Mononuclear cell (primary cell): ENCODE measurements around the gene OR2T8. TPM values are rescaled to one million over a fixed set of nuclear protein-coding genes. Genes with fewer than 3 reads are reported as not detected.
A peak's percentile ranks its signal among the peaks of the same experiment; 100 is the strongest.

ENCODE experiments used
- H3K27me3 ChIP-seq: 2 replicates; pipeline ENCODE4 v1.6.0; 2011; ENCODE audit warnings: low read length, control low read depth; ENCODE audit not compliant: insufficient read depth
- H3K4me1 ChIP-seq: 2 replicates; pipeline ENCODE4 v1.5.1; 2011; ENCODE audit warnings: mild to moderate bottlenecking, low read length, control low read depth; ENCODE audit not compliant: insufficient read depth
- H3K4me3 ChIP-seq: 2 replicates; pipeline ENCODE4 v1.5.1; 2011; ENCODE audit warnings: mild to moderate bottlenecking, low read length, moderate library complexity
- H3K9me3 ChIP-seq: 2 replicates; pipeline ENCODE4 v1.5.1; 2011; ENCODE audit warnings: low read depth, mild to moderate bottlenecking, control low read depth, low read length
- total RNA-seq: library from RNA; depleted of rRNA; stranded (reverse); fragments of >200 nt; gene quantifications from one replicate; pipeline ENCODE4 v1.2.3, GENCODE V29; 2012

The OR2T8 gene
- total RNA-seq: 0.10 TPM

- no peaks in the 10 kb centered on the region for H3K4me1 ChIP-seq
- no peaks in the 10 kb centered on the region for H3K27me3 ChIP-seq
- no peak within 1 kb of the TSS for H3K4me3 ChIP-seq
- H3K9me3 ChIP-seq: no peaks in the 10 kb centered on the region
These were observed at the start of gene OR2T8 for GRCh38 chr1:247919952-247920351. OR2T8 (plus strand) TSS chr1:247920252; CDS start chr1:247921018, 766 bp downstream.

DNA sequence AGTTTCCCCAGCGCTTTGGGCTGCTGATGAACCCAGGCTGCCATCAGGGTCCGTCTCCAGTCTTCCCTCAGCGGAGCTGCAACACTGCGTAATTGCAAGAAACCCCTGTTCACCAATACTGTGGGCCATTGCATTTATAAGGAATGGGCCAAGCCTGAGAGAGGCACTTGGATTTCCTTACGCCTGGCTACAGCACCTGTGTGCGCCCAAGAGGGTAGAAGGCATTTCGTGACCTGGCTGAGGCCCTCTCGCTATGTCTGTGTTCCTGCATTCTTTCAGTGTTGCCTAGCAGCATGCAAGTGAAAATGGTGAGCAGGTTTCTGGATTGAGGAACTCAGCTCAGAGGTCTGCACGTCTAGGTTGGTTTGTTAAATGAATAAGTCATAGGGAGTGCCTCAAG lies 36.7 kb upstream of the OR2T8 start:
- no peak overlapping the region for H3K4me3 ChIP-seq
- no peaks in the 10 kb centered on the region for H3K27me3 ChIP-seq
- H3K9me3 ChIP-seq: no peaks in the 10 kb centered on the region
- H3K4me1 ChIP-seq: no peaks in the 10 kb centered on the region

DNA sequence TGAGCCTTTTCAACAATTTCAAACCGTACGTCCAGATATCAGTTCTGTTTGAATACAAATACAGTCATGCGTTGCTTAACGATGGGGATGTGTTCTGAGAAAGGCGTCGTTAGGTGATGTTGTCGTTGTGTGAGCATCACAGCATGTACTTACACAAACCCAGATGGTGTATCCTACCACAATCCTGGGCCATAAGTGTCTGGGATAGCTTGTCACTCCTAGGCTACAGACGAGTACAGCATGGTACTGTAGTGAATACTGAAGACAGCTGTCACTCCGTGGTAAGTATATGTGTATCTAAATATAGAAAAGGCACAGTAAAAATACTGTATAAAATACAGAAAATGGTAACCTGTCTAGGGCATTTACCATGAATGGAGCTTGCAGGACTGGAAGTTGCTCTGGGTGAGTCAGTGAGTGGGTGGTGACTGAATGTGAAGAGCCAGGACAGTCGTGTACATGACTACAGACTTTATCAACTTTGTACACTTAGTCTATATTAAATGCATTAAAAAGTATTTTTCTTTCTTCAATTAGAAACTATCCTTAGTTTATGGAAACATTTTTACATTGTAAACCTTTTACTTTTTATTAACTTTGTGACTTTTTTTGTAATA lies 35.1 kb upstream of the OR2T8 start:
- no peaks in the 10 kb centered on the region for H3K27me3 ChIP-seq
- no peaks in the 10 kb centered on the region for H3K9me3 ChIP-seq
- no peaks in the 10 kb centered on the region for H3K4me1 ChIP-seq
- H3K4me3 ChIP-seq: no peak overlapping the region

DNA sequence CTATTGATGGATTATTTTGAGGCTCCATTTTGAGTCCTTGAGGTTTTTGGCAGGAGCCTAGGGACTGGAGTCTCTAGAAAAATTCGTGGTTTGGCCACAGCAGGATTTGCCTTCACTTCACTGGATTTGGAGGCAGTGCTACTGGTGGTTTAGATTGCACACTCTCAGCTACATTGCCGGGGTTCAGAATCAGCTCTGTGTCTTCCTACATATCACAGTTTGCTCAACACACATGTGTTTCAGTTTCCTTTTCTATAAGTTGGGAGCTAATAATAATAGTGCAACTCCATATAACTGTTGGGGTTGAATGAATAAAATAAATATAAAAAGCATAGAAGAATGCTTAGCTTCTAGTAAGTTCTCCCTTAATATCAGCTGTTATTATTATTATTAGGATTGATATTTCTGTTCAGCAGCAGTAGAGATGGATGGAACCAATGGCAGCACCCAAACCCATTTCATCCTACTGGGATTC lies 24.9 kb upstream of the OR2T8 start, which contains the start of gene OR2W3:
OR2W3 (plus strand) TSS at position 425 of the 475 bp plus-strand sequence; CDS start at position 425, 0 bp downstream.
- H3K4me1 ChIP-seq: no peaks in the 10 kb centered on the region
- no peak within 1 kb of the TSS for H3K4me3 ChIP-seq
- no peaks in the 10 kb centered on the region for H3K27me3 ChIP-seq
- H3K9me3 ChIP-seq: no peaks in the 10 kb centered on the region

GRCh38 chr1:247895976-247896375 lies 24.1 kb upstream of the OR2T8 start:
- Histone ChIP-seq H3K4me3 (no peak overlapping the region), H3K4me1 (no peaks in the 10 kb centered on the region), H3K27me3 (no peaks in the 10 kb centered on the region), H3K9me3 (no peaks in the 10 kb centered on the region)

DNA sequence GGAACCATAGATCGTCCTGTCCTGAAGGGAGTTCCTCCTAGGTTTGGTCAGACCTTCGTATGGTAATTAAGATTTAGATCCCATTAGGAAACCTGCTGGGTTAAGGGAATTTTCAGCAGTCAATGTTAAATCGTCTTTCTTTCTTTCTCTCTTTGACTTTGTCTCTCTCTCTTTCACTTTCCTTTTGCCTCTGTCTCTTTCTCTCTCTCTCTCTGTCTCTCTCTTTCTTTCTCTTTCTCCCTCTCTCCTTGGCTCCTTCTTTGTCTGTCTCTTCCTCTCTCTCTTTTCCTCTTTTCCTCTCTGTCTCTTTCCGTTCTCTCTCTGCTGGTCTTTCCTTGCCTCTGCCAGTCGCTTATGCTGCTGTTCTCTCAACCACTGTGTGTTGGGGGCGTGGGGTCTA lies 15.9 kb upstream of the OR2T8 start:
- Histone ChIP-seq H3K4me1 (peaks cover 6% of the 10 kb centered on the region), H3K27me3 (no peaks in the 10 kb centered on the region)

DNA sequence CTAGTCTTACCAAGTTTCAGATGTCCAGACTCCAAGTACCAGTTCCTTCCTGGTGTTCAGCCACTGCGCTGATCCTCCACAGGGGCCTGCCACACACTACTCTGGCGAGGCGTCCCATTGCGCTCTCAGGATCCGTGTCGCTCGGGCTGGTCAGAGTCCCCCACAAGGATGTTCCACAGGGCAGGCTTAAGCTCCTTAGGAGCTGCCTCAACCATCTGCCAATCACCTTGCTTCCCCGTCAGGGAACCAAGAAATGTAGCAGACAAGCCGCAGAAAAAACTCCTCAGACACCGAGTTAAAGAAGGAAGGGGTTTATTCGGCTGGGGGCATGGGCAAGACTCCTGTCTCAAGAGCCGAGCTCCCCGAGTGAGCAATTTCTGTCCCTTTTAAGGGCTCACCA lies 14.9 kb upstream of the OR2T8 start:
- Histone ChIP-seq H3K4me3 (no peak overlapping the region), H3K4me1 (peaks cover 6% of the 10 kb centered on the region), H3K9me3 (no peaks in the 10 kb centered on the region), H3K27me3 (no peaks in the 10 kb centered on the region)

More for the DNA sequence above, 15.9 kb upstream of the OR2T8 start:
- H3K4me3 ChIP-seq: no peak overlapping the region
- H3K9me3 ChIP-seq: no peaks in the 10 kb centered on the region

DNA sequence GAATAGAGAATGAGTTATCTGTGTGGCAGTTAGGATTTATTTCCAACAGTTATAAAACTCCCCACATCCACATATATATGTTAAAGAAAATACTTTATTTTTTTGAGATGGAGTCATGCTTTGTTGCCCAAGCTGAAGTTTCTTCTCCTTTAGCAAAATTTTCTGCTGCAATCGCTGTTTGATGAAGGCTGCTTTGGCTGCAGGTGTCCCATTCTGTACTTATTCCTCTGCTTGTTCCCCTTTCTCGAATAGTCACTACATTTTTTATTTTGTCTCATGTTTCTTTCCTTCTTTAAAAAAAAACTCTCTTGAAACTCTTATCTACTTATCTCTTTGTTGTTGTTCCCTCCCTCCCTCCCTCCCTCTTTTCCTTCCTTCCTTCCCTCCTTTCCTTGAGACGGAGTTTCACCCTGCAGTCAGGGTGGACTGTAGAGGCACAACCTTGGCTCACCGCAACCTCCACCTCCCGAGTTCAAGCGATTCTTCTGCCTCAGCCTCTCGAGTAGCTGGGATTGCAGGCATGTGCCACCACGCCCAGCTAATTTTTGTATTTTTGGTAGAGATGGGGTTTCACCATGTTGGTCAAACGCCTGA lies 14.0 kb upstream of the OR2T8 start:
- Histone ChIP-seq H3K27me3 (no peaks in the 10 kb centered on the region), H3K4me1 (peaks cover 6% of the 10 kb centered on the region), H3K4me3 (peak overlapping the region; percentile 42), H3K9me3 (no peaks in the 10 kb centered on the region)

GRCh38 chr1:247906504-247907047 lies 13.5 kb upstream of the OR2T8 start:
- Histone ChIP-seq H3K4me3 (peak overlapping the region; percentile 42), H3K9me3 (no peaks in the 10 kb centered on the region), H3K4me1 (peaks cover 6% of the 10 kb centered on the region), H3K27me3 (no peaks in the 10 kb centered on the region)

GRCh38 chr1:247908766-247909165 lies 11.3 kb upstream of the OR2T8 start:
- Histone ChIP-seq H3K27me3 (no peaks in the 10 kb centered on the region), H3K4me1 (peaks cover 6% of the 10 kb centered on the region), H3K9me3 (no peaks in the 10 kb centered on the region), H3K4me3 (no peak overlapping the region)

DNA sequence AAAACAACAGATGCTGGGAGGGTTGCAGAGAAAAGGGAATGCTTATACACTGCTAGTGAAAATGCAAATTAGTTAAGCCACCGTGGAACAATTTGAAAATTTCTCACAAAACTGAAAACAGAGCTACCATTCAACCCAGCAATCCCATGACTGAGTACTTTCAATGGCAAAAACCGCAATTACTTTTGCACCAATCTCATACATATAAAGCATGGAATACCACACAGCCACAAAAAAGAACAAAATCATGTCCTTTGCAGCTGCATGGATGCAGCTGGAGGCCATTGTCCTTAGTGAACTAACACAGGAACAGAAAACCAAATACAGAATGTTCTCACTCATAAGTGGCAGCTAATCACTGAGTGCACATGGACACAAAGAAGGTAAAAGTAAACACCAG lies 6.3 kb upstream of the OR2T8 start:
- H3K9me3 ChIP-seq: no peaks in the 10 kb centered on the region
- no peaks in the 10 kb centered on the region for H3K27me3 ChIP-seq
- no peak overlapping the region for H3K4me3 ChIP-seq
- H3K4me1 ChIP-seq: no peaks in the 10 kb centered on the region

DNA sequence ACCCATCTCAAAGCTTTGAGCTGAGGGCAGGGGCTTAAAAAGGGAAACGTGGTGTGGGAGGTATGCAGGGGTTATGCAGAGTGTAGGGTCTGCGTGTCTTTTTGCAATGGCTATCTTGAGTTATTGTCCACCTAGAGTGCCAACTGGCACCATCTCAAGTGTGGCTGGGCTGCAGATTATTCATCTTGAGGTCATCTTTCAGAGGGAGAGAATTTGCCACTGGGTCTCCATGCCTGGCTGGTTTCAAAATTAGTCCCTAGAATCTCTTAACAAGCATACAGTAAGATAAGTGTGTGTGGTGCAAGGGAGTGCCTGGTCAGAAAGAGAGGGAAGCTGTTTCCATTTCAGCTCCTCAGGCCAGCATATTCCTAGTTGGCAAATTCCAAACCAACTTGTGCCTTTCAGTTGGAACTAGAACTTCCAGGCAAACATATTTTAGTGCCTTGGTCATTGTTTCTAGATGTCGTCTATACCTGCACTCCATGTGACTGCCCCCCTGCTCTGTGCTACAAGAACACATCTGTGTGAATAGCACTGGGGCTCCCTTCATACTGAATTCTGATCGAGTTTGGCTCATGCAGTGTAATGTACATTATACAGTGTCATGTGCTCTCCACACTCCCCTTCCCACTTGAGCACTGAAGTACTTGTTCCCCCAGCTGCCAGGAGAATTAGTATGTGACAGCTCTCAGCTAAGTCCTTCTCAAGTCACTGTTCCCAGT lies 5.0 kb upstream of the OR2T8 start:
- H3K9me3 ChIP-seq: no peaks in the 10 kb centered on the region
- H3K27me3 ChIP-seq: no peaks in the 10 kb centered on the region
- no peaks in the 10 kb centered on the region for H3K4me1 ChIP-seq
- H3K4me3 ChIP-seq: no peak overlapping the region

- Histone ChIP-seq H3K4me1 (no peaks in the 10 kb centered on the region), H3K27me3 (no peaks in the 10 kb centered on the region), H3K4me3 (no peak overlapping the region), H3K9me3 (no peaks in the 10 kb centered on the region)
These were observed 3.9 kb downstream of the OR2T8 start for GRCh38 chr1:247923941-247924340.

GRCh38 chr1:247924868-247925267 lies 4.8 kb downstream of the OR2T8 start, which contains the start of gene OR2AJ1:
OR2AJ1 (plus strand) TSS chr1:247924889; CDS start chr1:247933769, 8,880 bp downstream.
- Histone ChIP-seq H3K4me3 (no peak within 1 kb of the TSS), H3K9me3 (no peaks in the 10 kb centered on the region), H3K4me1 (no peaks in the 10 kb centered on the region), H3K27me3 (no peaks in the 10 kb centered on the region)

DNA sequence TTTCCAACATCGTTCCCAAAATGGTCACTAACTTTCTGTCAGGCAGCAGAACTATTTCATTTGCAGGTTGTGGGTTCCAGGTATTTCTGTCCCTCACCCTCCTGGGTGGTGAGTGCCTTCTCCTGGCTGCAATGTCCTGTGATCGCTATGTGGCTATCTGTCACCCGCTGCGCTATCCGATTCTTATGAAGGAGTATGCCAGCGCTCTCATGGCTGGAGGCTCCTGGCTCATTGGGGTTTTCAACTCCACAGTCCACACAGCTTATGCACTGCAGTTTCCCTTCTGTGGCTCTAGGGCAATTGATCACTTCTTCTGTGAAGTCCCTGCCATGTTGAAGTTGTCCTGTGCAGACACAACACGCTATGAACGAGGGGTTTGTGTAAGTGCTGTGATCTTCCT lies 13.9 kb downstream of the OR2T8 start:
- H3K4me1 ChIP-seq: no peaks in the 10 kb centered on the region
- no peaks in the 10 kb centered on the region for H3K9me3 ChIP-seq
- H3K27me3 ChIP-seq: no peaks in the 10 kb centered on the region
- H3K4me3 ChIP-seq: no peak overlapping the region
